NCI-H187 (cell line): ENCODE measurements around the gene HHEX.
"Not testable (repeated sequence)": the region's sequence is repeated elsewhere in the genome, so short reads cannot be mapped to it uniquely, and the experiment has no call there.

Experiments
- DNase-seq, 2 experiments: peaks; one replicate each; lab custom pipeline; 2025; lab: John Stamatoyannopoulos, UW

Gene HHEX

GRCh38 chr10:92689663-92690210 is at the start of gene HHEX:
TSS of gene HHEX (plus strand) at chr10:92689955. CDS start at chr10:92689987, 32 bp downstream.
- DNase-seq, result peak in 1 of 2 experiments; percentile 36

- DNase-seq, result no peak
These were observed 49.6 kb upstream of the HHEX start for GRCh38 chr10:92640107-92640506.

GRCh38 chr10:92641492-92641891 is 48.3 kb upstream of the HHEX start:
- no peak for DNase-seq

GRCh38 chr10:92644921-92645320 is 44.8 kb upstream of the HHEX start:
- DNase-seq, result no peak

- DNase-seq, result not testable (repeated sequence)
These were observed 38.9 kb upstream of the HHEX start for GRCh38 chr10:92650864-92651263.

- no peak for DNase-seq
These were observed 34.3 kb upstream of the HHEX start for GRCh38 chr10:92655426-92655825.

GRCh38 chr10:92656266-92656961 is 33.3 kb upstream of the HHEX start:
- no peak for DNase-seq

GRCh38 chr10:92657024-92657423 is 32.7 kb upstream of the HHEX start:
- DNase-seq, result no peak

- no peak for DNase-seq
These were observed 26.9 kb upstream of the HHEX start for GRCh38 chr10:92662848-92663247.

- no peak for DNase-seq
These were observed 25.4 kb upstream of the HHEX start for GRCh38 chr10:92664322-92664721.

- no peak for DNase-seq
These were observed 22.7 kb upstream of the HHEX start for GRCh38 chr10:92667078-92667477.

- no peak for DNase-seq
These were observed 12.0 kb upstream of the HHEX start for GRCh38 chr10:92677708-92678107.

- DNase-seq, result no peak
These were observed 11.5 kb upstream of the HHEX start for GRCh38 chr10:92678206-92678605.

GRCh38 chr10:92681306-92681834 is 8.4 kb upstream of the HHEX start:
- DNase-seq, result no peak

- DNase-seq, result no peak
These were observed 1.2 kb upstream of the HHEX start for GRCh38 chr10:92688573-92688926.

- DNase-seq, result no peak
These were observed 660 bp upstream of the HHEX start for GRCh38 chr10:92688927-92689662.

- DNase-seq, result peak in 1 of 2 experiments; percentile 25
These were observed 608 bp downstream of the HHEX start for GRCh38 chr10:92690211-92690914.

GRCh38 chr10:92690915-92691590 is 1.3 kb downstream of the HHEX start:
- no peak for DNase-seq

- DNase-seq, result no peak
These were observed 1.9 kb downstream of the HHEX start for GRCh38 chr10:92691591-92692079.

GRCh38 chr10:92692080-92692671 is 2.4 kb downstream of the HHEX start:
- peak; percentile 12 to 13 for DNase-seq
